Liver (tissue), 9 donors: ENCODE results near the gene CAMKMT. TPM values are rescaled to one million over a fixed set of nuclear protein-coding genes. Genes with fewer than 3 reads are reported as not detected.

Experiments used
- DNase-seq: peaks from one replicate; pipeline ENCODE4 v3.0.0-alpha.2; 2017; ENCODE audit warnings: low spot score
- H3K27ac ChIP-seq, 2 donors: one replicate each; pipeline ENCODE4 v1.7.0; 2013; ENCODE audit warnings: inconsistent platforms in 2 of 2, low read length in 2 of 2, control low read depth in 1 of 2, low read depth in 1 of 2, mild to moderate bottlenecking in 1 of 2
- H3K27me3 ChIP-seq, 4 donors: one replicate each; pipeline versions ENCODE4 v1.6.1 to v1.7.0; 2013; ENCODE audit warnings: low read length in 3 of 4, inconsistent platforms in 1 of 4, mild to moderate bottlenecking in 1 of 4, moderate library complexity in 1 of 4; ENCODE audit not compliant: control insufficient read depth in 4 of 4, insufficient read depth in 4 of 4
- H3K36me3 ChIP-seq, 4 donors: one replicate each; pipeline versions ENCODE4 v1.6.1 to v1.7.0; 2013; ENCODE audit warnings: low read length in 3 of 4, mild to moderate bottlenecking in 3 of 4, low read depth in 1 of 4, moderate library complexity in 1 of 4; ENCODE audit not compliant: control insufficient read depth in 4 of 4, insufficient read depth in 3 of 4
- H3K4me1 ChIP-seq, 4 donors: one replicate each; pipeline versions ENCODE4 v1.6.1 to v1.7.0; 2013; ENCODE audit warnings: low read length in 3 of 4, mild to moderate bottlenecking in 3 of 4, moderate library complexity in 1 of 4; ENCODE audit not compliant: control insufficient read depth in 4 of 4, insufficient read depth in 4 of 4
- H3K4me3 ChIP-seq, 3 donors: one replicate each; pipeline versions ENCODE4 v1.6.1 to v1.7.0; 2013; ENCODE audit warnings: low read length in 3 of 3, control low read depth in 1 of 3, low read depth in 1 of 3, mild to moderate bottlenecking in 1 of 3
- H3K9ac ChIP-seq, 2 donors: one replicate each; pipeline ENCODE4 v1.7.0; 2013; ENCODE audit warnings: low read length in 2 of 2, mild to moderate bottlenecking in 2 of 2, moderate library complexity in 2 of 2, control low read depth in 1 of 2, low read depth in 1 of 2
- H3K9me3 ChIP-seq, 4 donors: one replicate each; pipeline versions ENCODE4 v1.6.1 to v1.7.0; 2013; ENCODE audit warnings: low read length in 3 of 4; ENCODE audit not compliant: control insufficient read depth in 4 of 4
- ATF3 ChIP-seq: IDR thresholded peaks from 2 replicates; pipeline ENCODE4 v1.6.1; 2016; ENCODE audit warnings: antibody characterized with exemption
- CTCF ChIP-seq: fragments of 150-350 bp; IDR thresholded peaks from 2 replicates; pipeline ENCODE4 v1.5.1; 2017; ENCODE audit warnings: improper control_type of control experiment, low read depth, low read length; ENCODE audit not compliant: missing input control
- EGR1 ChIP-seq, 2 donors: IDR thresholded peaks; 2 replicates each; pipeline ENCODE4 v1.6.1; 2016 to 2018; ENCODE audit warnings: antibody characterized with exemption in 2 of 2, low read depth in 2 of 2
- FOXA2 ChIP-seq: IDR thresholded peaks from 2 replicates; pipeline ENCODE4 v1.6.1; 2016; ENCODE audit warnings: antibody characterized with exemption
- GABPA ChIP-seq, 2 donors: IDR thresholded peaks in 1 of 2; conservative IDR thresholded peaks in 1 of 2; 2 replicates each; pipeline ENCODE4 v1.6.1; 2016; ENCODE audit warnings: antibody characterized with exemption in 2 of 2, mild to moderate bottlenecking in 1 of 2, moderate library complexity in 1 of 2
- HNF4A ChIP-seq, 2 donors: conservative IDR thresholded peaks; 2 replicates each; pipeline ENCODE4 v1.6.1; 2016; ENCODE audit warnings: antibody characterized with exemption in 2 of 2, mild to moderate bottlenecking in 2 of 2
- JUND ChIP-seq, 2 donors: IDR thresholded peaks; 2 replicates each; pipeline ENCODE4 v1.6.1; 2016; ENCODE audit warnings: antibody characterized with exemption in 2 of 2
- NR2F2 ChIP-seq: IDR thresholded peaks from 2 replicates; pipeline ENCODE4 v1.6.1; 2016; ENCODE audit warnings: antibody characterized with exemption
- REST ChIP-seq: IDR thresholded peaks from 2 replicates; pipeline ENCODE4 v1.6.1; 2016; ENCODE audit warnings: antibody characterized with exemption, mild to moderate bottlenecking
- RXRA ChIP-seq, 2 donors: IDR thresholded peaks; 2 replicates each; pipeline ENCODE4 v1.6.1; 2017 to 2018; ENCODE audit warnings: antibody characterized with exemption in 2 of 2, mild to moderate bottlenecking in 1 of 2
- SP1 ChIP-seq: IDR thresholded peaks from 2 replicates; pipeline ENCODE4 v1.6.1; 2018; ENCODE audit warnings: antibody characterized with exemption, mild to moderate bottlenecking
- TAF1 ChIP-seq: conservative IDR thresholded peaks from 2 replicates; pipeline ENCODE4 v1.6.1; 2016; ENCODE audit warnings: antibody characterized with exemption, mild to moderate bottlenecking
- YY1 ChIP-seq: IDR thresholded peaks from 2 replicates; pipeline ENCODE4 v1.6.1; 2016; ENCODE audit warnings: antibody characterized with exemption, mild to moderate bottlenecking
- WGBS: extraction: QIAGEN DNeasy Blood & Tissue Kit; methylation state at CpG from one replicate; pipeline ENCODE4 v1.1.7; 2013; 5-methylcytosine and 5-hydroxymethylcytosine counted together
- polyA plus RNA-seq, 2 donors: library from polyadenylated mRNA; stranded (reverse) in 1 of 2; unstranded in 1 of 2; fragments of 200-250 nt in 1 of 2; fragments of >200 nt in 1 of 2; fragmentation: Nextera tagmentation in 1 of 2; extraction: Ambion mirVana in 1 of 2; gene quantifications; one replicate each; pipeline versions ENCODE4 v1.2.1 to v1.2.3, GENCODE V29; 2013 to 2015
- total RNA-seq, 2 donors: library from RNA; depleted of rRNA; stranded (reverse); fragments of >200 nt; gene quantifications; one replicate each; pipeline ENCODE4 v1.2.3, GENCODE V29; 2014
- TF ChIP-seq, protein P1 (sequence below): IDR thresholded peaks from 2 replicates; pipeline ENCODE4 v1.6.1; 2016; ENCODE audit warnings: antibody characterized with exemption
- TF ChIP-seq, protein P2 (sequence below): IDR thresholded peaks from 2 replicates; pipeline ENCODE4 v1.6.1; 2016; ENCODE audit warnings: antibody characterized with exemption
- donor health status: healthy.
- donor health status: healthy.
- donor health status: healthy.
- donor health status: healthy.
- donor health status: healthy.

The CAMKMT gene
- total and polyA plus RNA-seq, 4 donors, result 1.5 to 12.7 (median 7.1) TPM

GRCh38 chr2:44464437-44464836, 102.7 kb downstream of the CAMKMT start:
- peaks cover 0 to 8% (median 0%) of the 10 kb centered on the region in 4 donors for H3K9me3 ChIP-seq
- 94% methylated on average over 1 of the region's 1 CpG for whole genome bisulfite sequencing

More at GRCh38 chr2:44464437-44464836, 102.7 kb downstream of the CAMKMT start:
- no peak for TF ChIP-seq GABPA (IDR thresholded peaks at IDR 0.05 in 1 of 2, conservative IDR thresholded peaks at IDR 0.05 in 1 of 2)
- TF ChIP-seq RXRA (IDR thresholded peaks at IDR 0.05), result no peak
- no peak for TF ChIP-seq HNF4A (conservative IDR thresholded peaks at IDR 0.05)
- TF ChIP-seq REST, result no peak
- TF ChIP-seq NR2F2, result no peak
- TF ChIP-seq JUND (IDR thresholded peaks at IDR 0.05), result no peak
- TF ChIP-seq, protein P1, sequence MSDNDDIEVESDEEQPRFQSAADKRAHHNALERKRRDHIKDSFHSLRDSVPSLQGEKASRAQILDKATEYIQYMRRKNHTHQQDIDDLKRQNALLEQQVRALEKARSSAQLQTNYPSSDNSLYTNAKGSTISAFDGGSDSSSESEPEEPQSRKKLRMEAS, result no peak
- no peak for TF ChIP-seq TAF1
- TF ChIP-seq SP1, result no peak
- TF ChIP-seq, protein P2, sequence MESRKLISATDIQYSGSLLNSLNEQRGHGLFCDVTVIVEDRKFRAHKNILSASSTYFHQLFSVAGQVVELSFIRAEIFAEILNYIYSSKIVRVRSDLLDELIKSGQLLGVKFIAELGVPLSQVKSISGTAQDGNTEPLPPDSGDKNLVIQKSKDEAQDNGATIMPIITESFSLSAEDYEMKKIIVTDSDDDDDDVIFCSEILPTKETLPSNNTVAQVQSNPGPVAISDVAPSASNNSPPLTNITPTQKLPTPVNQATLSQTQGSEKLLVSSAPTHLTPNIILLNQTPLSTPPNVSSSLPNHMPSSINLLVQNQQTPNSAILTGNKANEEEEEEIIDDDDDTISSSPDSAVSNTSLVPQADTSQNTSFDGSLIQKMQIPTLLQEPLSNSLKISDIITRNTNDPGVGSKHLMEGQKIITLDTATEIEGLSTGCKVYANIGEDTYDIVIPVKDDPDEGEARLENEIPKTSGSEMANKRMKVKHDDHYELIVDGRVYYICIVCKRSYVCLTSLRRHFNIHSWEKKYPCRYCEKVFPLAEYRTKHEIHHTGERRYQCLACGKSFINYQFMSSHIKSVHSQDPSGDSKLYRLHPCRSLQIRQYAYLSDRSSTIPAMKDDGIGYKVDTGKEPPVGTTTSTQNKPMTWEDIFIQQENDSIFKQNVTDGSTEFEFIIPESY, result no peak
- TF ChIP-seq EGR1 (IDR thresholded peaks at IDR 0.05; ENCODE audit: low read depth in 2 of 2), result no peak
- TF ChIP-seq ATF3, result no peak
- TF ChIP-seq CTCF, result no peak
- no peak for TF ChIP-seq FOXA2
- no peak for TF ChIP-seq YY1
- Histone ChIP-seq H3K4me1 (no peaks in the 10 kb centered on the region), H3K4me3 (no peak overlapping the region), H3K9ac (no peak overlapping the region), H3K27ac (no peak overlapping the region), H3K27me3 (no peaks in the 10 kb centered on the region), H3K36me3 (no peaks in the 10 kb centered on the region)
- DNase-seq, result no peak
